NCI-H524 treated with DMSO at 0.1 percent for 48 hours (cell line): ENCODE measurements around the gene TIMELESS.
"Not testable (repeated sequence)": the region's sequence is repeated elsewhere in the genome, so short reads cannot be mapped to it uniquely, and the experiment has no call there.

Source experiments
- DNase-seq: peaks from one replicate; lab custom pipeline; 2025; lab: John Stamatoyannopoulos, UW

Gene TIMELESS

DNA sequence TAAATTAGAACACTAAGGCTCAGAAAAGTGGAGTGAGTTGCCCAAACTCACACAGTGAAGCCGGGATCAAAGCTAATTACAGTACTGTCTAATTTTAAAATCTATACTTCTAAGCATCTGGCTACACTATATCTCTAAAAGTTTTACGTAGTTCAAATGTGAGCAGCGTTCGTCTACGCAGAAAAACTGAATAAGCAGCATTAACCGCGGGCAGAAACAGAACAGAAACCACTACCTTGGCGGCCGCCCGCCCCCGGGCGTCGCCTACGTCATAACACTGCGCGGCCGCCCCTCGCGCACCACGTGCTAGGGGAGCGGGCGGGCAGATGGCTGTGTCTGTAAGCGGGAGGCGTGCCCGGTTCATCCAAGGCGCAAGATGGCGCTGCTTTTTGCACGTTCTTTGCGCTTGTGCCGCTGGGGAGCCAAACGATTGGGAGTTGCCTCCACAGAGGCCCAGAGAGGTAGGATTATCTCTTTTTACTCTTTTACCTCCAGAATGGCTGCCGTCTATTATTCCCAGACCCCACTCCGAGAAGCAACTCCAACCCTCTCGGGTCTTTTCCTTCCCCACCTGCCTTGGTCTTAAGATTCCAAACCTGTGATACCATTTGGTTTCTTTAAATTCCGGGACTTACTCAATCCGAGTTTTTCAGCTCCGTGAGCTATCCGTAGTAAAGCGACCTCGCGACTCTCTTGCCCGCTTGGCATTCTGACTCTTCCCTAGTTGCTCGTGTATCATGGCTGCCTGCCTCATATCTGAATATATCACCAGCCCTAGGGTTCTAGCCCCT, 19.2 kb upstream of the TIMELESS start, which contains the start of gene SPRYD4:
Gene SPRYD4, plus strand, starts transcription at position 363 of the 791 bp plus-strand sequence. Its CDS starts 14 bp downstream, at position 377.
- DNase-seq: peak; percentile 55

DNA sequence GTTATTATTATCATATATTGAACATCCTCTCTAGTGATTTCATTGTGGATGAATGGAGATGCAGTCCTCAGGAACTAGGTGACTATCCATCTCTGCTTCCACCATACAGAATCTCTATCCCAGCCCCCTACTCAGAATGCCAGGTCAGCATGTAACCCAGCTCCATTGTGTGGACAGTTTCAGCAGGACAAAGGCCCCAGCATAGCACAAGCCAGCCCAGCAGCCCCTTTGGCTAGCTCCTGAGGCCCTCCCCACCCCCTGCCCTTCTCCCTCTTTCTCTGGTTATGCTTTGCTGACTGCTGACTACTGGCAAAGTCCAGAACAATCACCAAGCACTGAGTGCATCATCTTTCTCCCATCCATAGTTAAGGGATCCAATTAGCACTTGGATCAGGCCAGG, 13.3 kb upstream of the TIMELESS start:
- DNase-seq: no peak

GRCh38 chr12:56461235-56462159, 12.3 kb upstream of the TIMELESS start:
- no peak for DNase-seq

DNA sequence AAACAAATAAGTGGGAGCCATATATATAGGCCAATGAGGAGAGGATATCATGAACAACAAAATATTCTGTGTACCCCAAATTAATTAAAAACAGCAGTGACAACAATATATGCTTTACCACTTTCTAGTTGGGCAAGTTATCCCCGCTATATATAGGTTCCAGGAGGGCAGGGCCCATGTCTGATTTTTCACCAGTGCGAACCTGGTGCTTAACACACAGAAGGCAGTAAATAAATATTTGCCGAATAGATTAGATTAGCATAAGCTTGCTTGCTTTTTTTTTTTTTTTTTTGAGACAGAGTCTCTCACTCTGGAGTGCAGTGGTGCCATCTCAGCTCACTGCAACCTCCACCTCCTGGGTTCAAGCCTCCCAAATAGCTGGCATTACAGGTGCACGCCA, 8.6 kb upstream of the TIMELESS start:
- no peak for DNase-seq

- no peak for DNase-seq
Observed at GRCh38 chr12:56454557-56454956, 5.3 kb upstream of the TIMELESS start, which contains the start of gene MIP. Gene MIP (minus strand): TSS chr12:56454657. CDS start chr12:56454613, 44 bp downstream.

- no peak for DNase-seq
Observed at GRCh38 chr12:56451147-56451546, 1.9 kb upstream of the TIMELESS start.

GRCh38 chr12:56450241-56450640, 1.0 kb upstream of the TIMELESS start:
- peak; percentile 75 for DNase-seq

- DNase-seq: no peak
Observed at GRCh38 chr12:56449622-56449984, 377 bp upstream of the TIMELESS start.

DNA sequence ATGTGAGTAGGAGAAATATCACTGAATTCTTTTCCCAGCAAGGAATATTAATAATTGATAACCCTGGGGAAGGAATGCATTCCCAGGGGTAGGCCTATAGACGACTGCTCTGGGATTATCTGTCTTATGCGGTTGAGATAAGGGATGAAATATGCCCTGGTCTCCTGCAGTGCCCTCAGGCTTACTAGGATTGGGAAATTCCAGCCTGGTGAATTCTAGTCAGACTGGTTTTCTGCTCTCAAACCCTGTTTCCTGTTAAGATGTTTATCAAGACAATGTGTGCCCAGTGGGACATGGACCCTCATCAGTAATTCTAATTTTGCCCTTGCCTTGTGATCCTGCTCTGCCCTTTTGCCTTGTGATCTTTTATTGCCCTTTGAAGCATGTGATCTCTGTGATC, 6.0 kb downstream of the TIMELESS start:
- DNase-seq: not testable (repeated sequence)

DNA sequence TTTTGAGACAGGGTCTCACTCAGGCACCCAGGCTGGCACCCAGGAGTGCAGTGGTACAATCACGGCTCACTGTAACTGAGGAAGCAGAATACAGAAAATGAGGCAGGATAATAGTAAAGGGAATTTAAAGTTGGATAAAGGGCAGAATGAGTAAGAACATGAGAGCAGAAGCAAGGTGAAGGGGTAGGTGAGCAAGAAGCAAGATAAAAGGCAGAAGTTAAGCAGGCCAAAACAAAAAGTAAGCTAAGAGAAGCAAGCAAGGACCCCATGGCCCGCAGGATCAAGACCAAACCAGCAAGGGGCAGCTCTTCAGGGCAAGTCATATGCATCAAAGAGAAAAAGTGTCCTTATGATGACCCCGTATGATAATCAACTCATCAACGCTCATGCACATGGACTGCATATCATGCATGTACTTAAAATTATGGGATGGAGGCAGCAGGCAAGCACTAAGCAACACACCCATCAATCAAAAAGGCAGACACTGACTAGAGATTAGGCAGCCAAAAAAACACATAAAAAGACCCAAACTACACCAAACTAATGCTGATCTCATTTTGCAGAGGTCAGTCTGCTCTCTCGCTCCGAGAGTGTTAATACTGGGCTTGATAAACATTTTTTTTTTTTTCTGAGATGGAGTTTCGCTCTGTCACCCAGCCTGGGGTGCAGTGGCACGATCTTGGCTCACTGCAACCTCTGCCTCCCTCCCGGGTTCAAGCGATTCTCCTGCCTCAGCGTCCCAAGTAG, 11.6 kb downstream of the TIMELESS start:
- no peak for DNase-seq

DNA sequence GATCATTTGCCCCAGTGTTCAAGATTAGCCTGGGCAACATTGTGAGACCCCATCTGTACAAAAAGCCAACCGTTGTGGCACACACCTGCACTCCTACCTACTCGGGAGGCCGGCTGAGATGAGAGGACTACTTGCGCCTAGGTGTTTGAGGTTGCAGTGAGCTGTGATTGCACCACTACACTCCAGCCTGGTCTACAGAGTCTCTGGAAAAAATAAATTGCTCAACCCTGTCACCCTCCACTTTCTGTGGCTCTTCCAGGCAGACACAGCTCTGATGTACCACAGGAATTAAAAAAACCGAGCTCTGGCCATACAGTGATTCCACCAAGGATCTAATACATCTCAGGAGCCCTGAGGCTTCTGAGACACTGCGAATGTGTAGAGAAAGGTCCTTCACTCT, 14.4 kb downstream of the TIMELESS start:
- no peak for DNase-seq

DNA sequence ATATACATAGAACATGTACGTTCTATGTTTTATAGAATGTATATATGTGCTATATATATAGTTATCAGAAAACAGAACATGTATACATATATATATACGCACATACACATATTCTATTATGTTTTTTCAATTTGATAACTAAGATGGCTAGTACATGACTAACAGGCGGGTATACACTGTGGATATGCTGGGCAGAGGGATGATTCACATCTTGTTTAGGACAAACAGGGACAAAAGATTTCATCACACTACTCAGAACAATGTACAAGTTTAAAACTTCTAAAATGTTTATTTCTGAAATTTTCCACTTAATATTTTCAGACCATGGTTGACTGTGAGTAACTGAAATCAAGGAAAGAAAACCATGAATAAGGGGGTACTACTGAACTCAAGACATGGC, 17.4 kb downstream of the TIMELESS start:
- no peak for DNase-seq

- no peak for DNase-seq
Observed at GRCh38 chr12:56431288-56431687, 17.9 kb downstream of the TIMELESS start.

GRCh38 chr12:56425940-56426438, 23.2 kb downstream of the TIMELESS start:
- DNase-seq: no peak

GRCh38 chr12:56425193-56425592, 24.0 kb downstream of the TIMELESS start:
- no peak for DNase-seq

- DNase-seq: no peak
Observed at GRCh38 chr12:56420411-56420810, 28.8 kb downstream of the TIMELESS start.

- DNase-seq: no peak
Observed at GRCh38 chr12:56417739-56418138, 31.5 kb downstream of the TIMELESS start.

DNA sequence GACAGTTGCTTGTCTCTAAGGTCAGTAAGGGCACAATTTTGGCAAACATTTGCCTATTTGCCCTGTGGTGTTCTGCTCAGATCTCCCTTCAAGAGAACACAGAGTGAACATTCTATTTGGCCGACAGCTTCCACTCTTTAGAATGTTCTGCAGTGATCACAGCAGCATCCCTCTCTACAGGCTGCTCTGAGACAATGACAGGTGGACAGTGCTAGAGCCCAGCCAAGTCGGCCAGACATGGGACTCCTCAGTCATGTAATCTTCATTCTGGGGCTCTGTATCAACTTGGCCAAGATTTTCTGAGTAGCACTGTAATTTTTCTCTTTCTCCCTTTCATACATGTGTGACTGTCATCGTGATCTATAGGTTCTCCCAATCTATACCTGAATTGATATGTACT, 34.8 kb downstream of the TIMELESS start:
- DNase-seq: no peak

DNA sequence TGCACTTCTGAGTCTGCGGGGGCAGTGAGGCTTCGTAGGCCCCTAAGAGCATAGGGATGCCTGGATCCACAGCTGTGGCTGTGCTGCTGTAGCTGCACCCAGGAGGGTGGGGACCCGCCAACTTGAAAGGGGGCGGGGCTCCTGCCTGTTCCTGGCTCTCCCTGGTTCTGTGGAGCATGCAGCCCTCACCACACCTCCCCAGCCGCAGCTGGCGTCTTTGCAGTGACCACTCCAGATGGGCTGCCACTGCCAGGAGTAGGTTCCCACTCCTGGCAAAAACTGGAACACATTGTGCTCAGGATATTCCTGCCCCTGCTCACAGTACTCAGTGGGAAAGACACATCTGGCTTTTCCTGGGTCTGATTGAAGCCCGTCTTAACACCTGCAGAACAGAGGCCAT, 35.8 kb downstream of the TIMELESS start:
- DNase-seq: no peak

- no peak for DNase-seq
Observed at GRCh38 chr12:56411781-56412639, 37.2 kb downstream of the TIMELESS start.

DNA sequence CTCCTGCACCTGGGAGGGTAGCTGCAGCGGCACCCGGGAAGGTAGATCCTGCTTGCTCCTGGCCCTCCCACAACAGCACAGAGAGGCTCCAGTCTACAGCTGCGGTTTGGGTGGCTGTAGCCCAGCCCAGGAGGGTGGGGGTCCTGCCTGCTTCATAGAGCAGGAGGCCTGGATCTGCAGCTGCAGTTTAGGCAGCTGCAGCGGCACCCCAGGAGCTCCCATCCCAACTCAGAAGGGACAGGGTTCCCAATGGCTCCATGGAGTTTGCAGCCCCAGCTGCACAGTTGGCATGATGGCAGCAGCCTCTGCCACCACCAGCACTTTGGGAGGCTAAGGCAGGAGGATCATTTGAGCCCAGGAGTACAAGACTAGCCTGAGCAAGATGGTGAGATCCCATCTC, 38.5 kb downstream of the TIMELESS start:
- no peak for DNase-seq
